HepG2 (cell line): ENCODE measurements around the gene BCL7A. TPM values are rescaled to one million over a fixed set of nuclear protein-coding genes. Genes with fewer than 3 reads are reported as not detected.

Experiments
- ARID5B ChIP-seq: IDR thresholded peaks from 2 replicates; pipeline ENCODE4 v1.4.0; 2020; ENCODE audit warnings: mild to moderate bottlenecking, missing genetic modification reagents
- CREBL2 ChIP-seq: sonication (generic); formaldehyde crosslinking; IDR thresholded peaks from 2 replicates; pipeline ENCODE4 v1.8.1; 2023; ENCODE audit warnings: missing genetic modification reagents, mild to moderate bottlenecking, borderline replicate concordance
- DNMT3B ChIP-seq: conservative IDR thresholded peaks from 2 replicates; pipeline ENCODE4 v1.6.1; 2016; ENCODE audit warnings: missing biosample characterization, control low read depth
- FOXK2 ChIP-seq: fragments of 450-650 bp; IDR thresholded peaks from 2 replicates; pipeline ENCODE4 v1.6.1; 2016
- GATAD2A ChIP-seq: IDR thresholded peaks from 2 replicates; pipeline ENCODE4 v1.6.1; 2016
- HNRNPLL ChIP-seq: fragments of 200-400 bp; formaldehyde crosslinking; IDR thresholded peaks from 2 replicates; pipeline ENCODE4 v1.6.1; 2017; ENCODE audit warnings: mild to moderate bottlenecking, low read depth, low read length; ENCODE audit not compliant: poor library complexity, severe bottlenecking
- ISX ChIP-seq: sonication (generic); formaldehyde crosslinking; conservative IDR thresholded peaks from 2 replicates; pipeline ENCODE4 v1.5.0; 2020; ENCODE audit warnings: missing genetic modification reagents
- MAFG ChIP-seq: sonication (generic); formaldehyde crosslinking; IDR thresholded peaks from 2 replicates; pipeline ENCODE4 v1.5.1; 2020; ENCODE audit warnings: mild to moderate bottlenecking, missing genetic modification reagents
- MIER3 ChIP-seq: IDR thresholded peaks from 2 replicates; pipeline ENCODE4 v1.6.1; 2016; ENCODE audit warnings: missing compliant biosample characterization, borderline replicate concordance
- NPAS2 ChIP-seq: sonication (generic); formaldehyde crosslinking; IDR thresholded peaks from 2 replicates; pipeline ENCODE4 v1.8.0; 2022; ENCODE audit warnings: mild to moderate bottlenecking, missing genetic modification reagents, borderline replicate concordance
- PHF8 ChIP-seq: sonication (generic); formaldehyde crosslinking; IDR thresholded peaks from 2 replicates; pipeline ENCODE4 v1.5.0; 2020; ENCODE audit warnings: missing genetic modification reagents
- PRMT3 ChIP-seq: sonication (generic); formaldehyde crosslinking; IDR thresholded peaks from 2 replicates; pipeline ENCODE4 v1.8.1; 2022; ENCODE audit warnings: low read depth, mild to moderate bottlenecking, moderate library complexity, missing genetic modification reagents, borderline replicate concordance
- RBM22 ChIP-seq: fragments of 200-400 bp; formaldehyde crosslinking; optimal IDR thresholded peaks from 2 replicates; pipeline ENCODE3; 2017; ENCODE audit warnings: mild to moderate bottlenecking, low read length, moderate library complexity
- SMAD9 ChIP-seq: sonication (generic); formaldehyde crosslinking; IDR thresholded peaks from 2 replicates; pipeline ENCODE4 v1.5.1; 2020; ENCODE audit warnings: mild to moderate bottlenecking, missing genetic modification reagents
- SNRNP70 ChIP-seq: fragments of 200-400 bp; formaldehyde crosslinking; IDR thresholded peaks from 2 replicates; pipeline ENCODE4 v1.6.1; 2017; ENCODE audit warnings: mild to moderate bottlenecking, low read depth, low read length, moderate library complexity
- SP2 ChIP-seq: sonication (generic); formaldehyde crosslinking; IDR thresholded peaks from 2 replicates; pipeline ENCODE4 v1.5.1; 2020; ENCODE audit warnings: mild to moderate bottlenecking, missing genetic modification reagents
- TAF1 ChIP-seq: sonication (generic); formaldehyde crosslinking; IDR thresholded peaks from 2 replicates; pipeline ENCODE4 v1.4.0; 2020; ENCODE audit warnings: missing genetic modification reagents
- TIGD3 ChIP-seq: sonication (generic); formaldehyde crosslinking; IDR thresholded peaks from 2 replicates; pipeline ENCODE4 v1.5.1; 2020; ENCODE audit warnings: mild to moderate bottlenecking, missing genetic modification reagents, borderline replicate concordance
- XBP1 ChIP-seq: sonication (generic); formaldehyde crosslinking; IDR thresholded peaks from 2 replicates; pipeline ENCODE4 v1.5.0; 2020; ENCODE audit warnings: missing genetic modification reagents
- ZIK1 ChIP-seq: sonication (generic); formaldehyde crosslinking; IDR thresholded peaks from 2 replicates; pipeline ENCODE4 v1.5.0; 2020; ENCODE audit warnings: mild to moderate bottlenecking, low read depth, missing genetic modification reagents, borderline replicate concordance
- ZMYM4 ChIP-seq: sonication (generic); formaldehyde crosslinking; IDR thresholded peaks from 2 replicates; pipeline ENCODE4 v1.8.1; 2023; ENCODE audit warnings: mild to moderate bottlenecking, missing genetic modification reagents
- ZNF383 ChIP-seq: sonication (generic); formaldehyde crosslinking; IDR thresholded peaks from 2 replicates; pipeline ENCODE4 v1.4.0; 2020; ENCODE audit warnings: missing genetic modification reagents, mild to moderate bottlenecking, borderline replicate concordance
- ZNF557 ChIP-seq: sonication (generic); formaldehyde crosslinking; IDR thresholded peaks from 2 replicates; pipeline ENCODE4 v1.4.0; 2020; ENCODE audit warnings: missing genetic modification reagents
- ZNF639 ChIP-seq: conservative IDR thresholded peaks from 2 replicates; pipeline ENCODE4 v1.6.1; 2018; ENCODE audit warnings: missing genetic modification reagents
- polyA plus RNA-seq, 8 experiments: library from polyadenylated mRNA; depleted of rRNA in 3 of 8; stranded (reverse) in 7 of 8; unstranded in 1 of 8; fragments of >200 nt; fragmentation: Illumina TruSeq in 4 of 8; extraction: Trizol in 4 of 8; gene quantifications; 2 replicates each; pipeline versions ENCODE4 v1.2.1 to v1.2.3, GENCODE V29; 2011 to 2016; ENCODE audit warnings: low read depth in 4 of 8, missing spikeins in 1 of 8, mixed read lengths in 1 of 8; ENCODE audit not compliant: insufficient read depth in 1 of 8
- total RNA-seq, 5 experiments: library from RNA; depleted of rRNA; stranded (reverse); fragments of >200 nt; fragmentation: Illumina TruSeq; extraction: Trizol; gene quantifications; 2 replicates each; pipeline ENCODE4 v1.2.3, GENCODE V29; 2016; ENCODE audit warnings: low read depth in 1 of 5

The BCL7A gene
- total and polyA plus RNA-seq, 2 of the 13 experiments (the other 11 are each of a cell fraction or from before 2014, with no cell fraction given) = 4.1 to 6.2 TPM

- TF ChIP-seq ZNF639 (no peak; the same call in 1 of the 2 replicates), ISX (CRISPR knock-in tag) (no peak; the same call in 1 of the 2 replicates), ARID5B (CRISPR knock-in tag) (peak; percentile 39; the same call in 1 of the 2 replicates), ZIK1 (CRISPR knock-in tag) (peak; percentile 68; the same call in 1 of the 2 replicates), FOXK2 (no peak), ZMYM4 (CRISPR knock-in tag) (no peak; the same call in none of the 2 replicates), TIGD3 (no peak), ZNF383 (no peak), ZNF557 (CRISPR knock-in tag) (no peak), SMAD9 (CRISPR knock-in tag) (no peak), PRMT3 (no peak), PHF8 (CRISPR knock-in tag) (peak; percentile 52; the same call in 1 of the 2 replicates), RBM22 (no peak), CREBL2 (CRISPR knock-in tag) (peak; percentile 41; the same call in 1 of the 2 replicates), GATAD2A (no peak), MIER3 (CRISPR knock-in tag) (no peak), TAF1 (CRISPR knock-in tag) (no peak; the same call in 1 of the 2 replicates), SNRNP70 (no peak), XBP1 (no peak), HNRNPLL (peak; percentile 38), DNMT3B (no peak), NPAS2 (CRISPR knock-in tag) (no peak), MAFG (no peak; the same call in 1 of the 2 replicates), SP2 (CRISPR knock-in tag) (peak; percentile 65)
Measured at GRCh38 chr12:122078141-122079032, 56.7 kb downstream of the BCL7A start, which contains the start of gene MLXIP (continued).
